Left lung (tissue), 10 donors: ENCODE measurements around the gene PSTPIP2. TPM values are rescaled to one million over a fixed set of nuclear protein-coding genes. Genes with fewer than 3 reads are reported as not detected.

Experiments used
- ATAC-seq: fragments of 200-7000 bp; cut with Tn5 transposase; one replicate; pipeline ENCODE4 v1.9.1; 2020; ENCODE audit warnings: moderate library complexity
- DNase-seq, 4 donors: peaks; one replicate each; pipeline ENCODE4 v3.0.0-alpha.2; 2013 to 2020
- H3K27ac ChIP-seq, 2 donors: fragments of 200-600 bp; sonication (generic) in 1 of 2; one replicate each; pipeline versions ENCODE4 v1.5.0 to v1.8.0; 2020 to 2021
- H3K27me3 ChIP-seq, 2 donors: fragments of 200-600 bp; sonication (generic) in 1 of 2; one replicate each; pipeline versions ENCODE4 v1.5.0 to v1.8.0; 2020 to 2021
- H3K36me3 ChIP-seq, 2 donors: fragments of 200-600 bp; sonication (generic) in 1 of 2; one replicate each; pipeline versions ENCODE4 v1.5.0 to v1.8.0; 2020 to 2021
- H3K4me1 ChIP-seq, 2 donors: fragments of 200-600 bp; one replicate each; pipeline ENCODE4 v1.8.0; 2021
- H3K4me3 ChIP-seq, 2 donors: fragments of 200-600 bp; sonication (generic) in 1 of 2; one replicate each; pipeline versions ENCODE4 v1.5.0 to v1.8.0; 2020 to 2021; ENCODE audit warnings: mild to moderate bottlenecking in 1 of 2
- H3K9me3 ChIP-seq, 2 donors: fragments of 200-600 bp; sonication (generic) in 1 of 2; one replicate each; pipeline versions ENCODE4 v1.5.0 to v1.8.0; 2020 to 2021
- intact Hi-C, 2 donors: fragments of 100-400 bp; cut with DNase I; formaldehyde crosslinking; loops; one replicate each; pipeline versions ENCODE4 v1.11.2 to v1.14.2; 2022
- polyA plus RNA-seq, 6 donors: library from polyadenylated mRNA; unstranded; fragments of 120-200 nt; gene quantifications; one replicate each; pipeline ENCODE4 v1.2.1, GENCODE V29; 2013; ENCODE audit not compliant: insufficient read length in 6 of 6
- total RNA-seq, 2 donors: library from RNA; stranded (reverse); fragmentation: NEBNext Ultra II Directional; extraction: Animal tissue kit (Norgen Biotek cat#: 25700); gene quantifications; one replicate each; pipeline ENCODE4 v1.2.1, GENCODE V29; 2021
- TF ChIP-seq, protein P1 (sequence below), 2 donors: fragments of 200-600 bp; sonication (generic) in 1 of 2; IDR thresholded peaks; one replicate each; pipeline versions ENCODE4 v1.5.0 to v1.8.0; 2021; ENCODE audit warnings: antibody characterized with exemption in 2 of 2
- donor health status: DM: no; HTN: yes; CAD: no.
- donor health status: DM: no; HTN: no; CAD: no.

PSTPIP2 gene
- total and polyA plus RNA-seq, 8 donors, result 5.2 to 21.8 (median 7.6) TPM

GRCh38 chr18:45991788-45992187 lies 80.3 kb downstream of the PSTPIP2 start:
- Histone ChIP-seq H3K9me3 (no peaks in the 10 kb centered on the region), H3K4me3 (no peak overlapping the region), H3K27ac (no peak overlapping the region), H3K36me3 (peaks cover 0 to 62% of the 10 kb centered on the region in 2 donors), H3K27me3 (no peaks in the 10 kb centered on the region), H3K4me1 (no peaks in the 10 kb centered on the region)
- no peak for ATAC-seq
- TF ChIP-seq, protein P1, sequence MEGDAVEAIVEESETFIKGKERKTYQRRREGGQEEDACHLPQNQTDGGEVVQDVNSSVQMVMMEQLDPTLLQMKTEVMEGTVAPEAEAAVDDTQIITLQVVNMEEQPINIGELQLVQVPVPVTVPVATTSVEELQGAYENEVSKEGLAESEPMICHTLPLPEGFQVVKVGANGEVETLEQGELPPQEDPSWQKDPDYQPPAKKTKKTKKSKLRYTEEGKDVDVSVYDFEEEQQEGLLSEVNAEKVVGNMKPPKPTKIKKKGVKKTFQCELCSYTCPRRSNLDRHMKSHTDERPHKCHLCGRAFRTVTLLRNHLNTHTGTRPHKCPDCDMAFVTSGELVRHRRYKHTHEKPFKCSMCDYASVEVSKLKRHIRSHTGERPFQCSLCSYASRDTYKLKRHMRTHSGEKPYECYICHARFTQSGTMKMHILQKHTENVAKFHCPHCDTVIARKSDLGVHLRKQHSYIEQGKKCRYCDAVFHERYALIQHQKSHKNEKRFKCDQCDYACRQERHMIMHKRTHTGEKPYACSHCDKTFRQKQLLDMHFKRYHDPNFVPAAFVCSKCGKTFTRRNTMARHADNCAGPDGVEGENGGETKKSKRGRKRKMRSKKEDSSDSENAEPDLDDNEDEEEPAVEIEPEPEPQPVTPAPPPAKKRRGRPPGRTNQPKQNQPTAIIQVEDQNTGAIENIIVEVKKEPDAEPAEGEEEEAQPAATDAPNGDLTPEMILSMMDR (IDR thresholded peaks at IDR 0.05), result no peak
- DNase-seq, result no peak
- intact Hi-C loops, result no loop called here

DNA sequence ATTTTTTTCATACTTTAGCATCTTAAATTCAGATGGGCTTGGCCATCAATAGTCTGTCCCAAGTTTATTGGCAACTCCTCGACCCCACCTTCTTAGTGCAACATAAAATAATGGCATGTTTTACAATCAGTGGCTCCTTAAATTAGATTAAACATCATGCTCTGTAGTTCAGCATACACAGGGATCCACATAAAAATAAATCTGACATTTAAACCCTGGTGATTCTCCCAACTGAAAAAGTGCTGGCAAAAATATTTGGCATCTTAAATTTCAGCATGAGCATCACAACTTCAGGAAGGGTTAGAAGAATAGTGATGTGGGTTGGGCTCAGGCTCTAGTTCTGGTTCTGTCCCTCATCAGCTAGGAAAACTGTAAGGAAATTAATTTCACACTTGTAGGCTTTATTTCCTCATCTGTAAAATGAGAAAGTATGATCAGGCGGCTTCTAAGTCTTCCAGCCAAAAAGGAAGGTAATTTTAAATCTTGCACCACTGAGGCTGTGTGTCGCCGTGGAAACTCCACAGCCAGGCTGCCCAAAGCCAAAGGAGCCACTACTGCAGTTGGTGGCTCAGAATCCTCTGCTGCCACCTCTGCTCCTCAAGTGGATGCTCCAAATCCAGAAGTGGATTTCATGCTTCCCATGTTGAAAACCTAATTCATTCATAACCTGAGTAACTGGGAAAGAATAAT lies 87.4 kb downstream of the PSTPIP2 start:
- no peak for DNase-seq
- TF ChIP-seq, protein P1 (IDR thresholded peaks at IDR 0.05), result no peak

DNA sequence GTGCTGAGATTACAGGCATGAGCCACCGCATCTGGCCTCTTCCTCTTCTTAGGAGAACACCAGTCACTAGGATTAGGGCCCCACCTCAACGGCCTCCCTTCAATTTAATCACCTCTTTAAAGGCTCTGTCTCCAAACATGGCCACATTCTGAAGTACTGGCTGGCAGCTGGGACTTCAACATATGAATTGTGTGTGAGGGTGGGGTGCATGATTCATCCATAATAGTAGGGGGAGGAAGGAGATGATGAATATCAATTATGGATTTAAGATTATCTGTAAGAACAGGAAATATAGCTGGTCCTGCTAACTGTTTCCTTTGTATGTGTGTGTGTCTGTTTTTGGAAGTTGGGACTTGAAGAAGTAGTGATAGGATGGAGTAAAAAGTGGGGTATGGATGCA lies 90.2 kb downstream of the PSTPIP2 start:
- Histone ChIP-seq H3K4me1 (peaks cover 0 to 35% of the 10 kb centered on the region in 2 donors), H3K36me3 (no peaks in the 10 kb centered on the region), H3K27ac (peak overlapping the region in 1 of 2 donors; percentile 71), H3K4me3 (no peak overlapping the region), H3K27me3 (no peaks in the 10 kb centered on the region), H3K9me3 (no peaks in the 10 kb centered on the region)
- ATAC-seq (no peak), DNase-seq (no peak)
- TF ChIP-seq, protein P1 (IDR thresholded peaks at IDR 0.05), result no peak
- intact Hi-C loops, result no loop called here

More for the DNA sequence above, 87.4 kb downstream of the PSTPIP2 start:
- H3K4me1 ChIP-seq, result peaks cover 0 to 35% of the 10 kb centered on the region in 2 donors
- H3K27ac ChIP-seq, result peak overlapping the region in 1 of 2 donors; percentile 71
- H3K4me3 ChIP-seq, result no peak overlapping the region
- H3K9me3 ChIP-seq, result no peaks in the 10 kb centered on the region
- intact Hi-C loops, result no loop called here
- H3K27me3 ChIP-seq, result no peaks in the 10 kb centered on the region
- no peak for ATAC-seq
- peaks cover 0 to 24% of the 10 kb centered on the region in 2 donors for H3K36me3 ChIP-seq

DNA sequence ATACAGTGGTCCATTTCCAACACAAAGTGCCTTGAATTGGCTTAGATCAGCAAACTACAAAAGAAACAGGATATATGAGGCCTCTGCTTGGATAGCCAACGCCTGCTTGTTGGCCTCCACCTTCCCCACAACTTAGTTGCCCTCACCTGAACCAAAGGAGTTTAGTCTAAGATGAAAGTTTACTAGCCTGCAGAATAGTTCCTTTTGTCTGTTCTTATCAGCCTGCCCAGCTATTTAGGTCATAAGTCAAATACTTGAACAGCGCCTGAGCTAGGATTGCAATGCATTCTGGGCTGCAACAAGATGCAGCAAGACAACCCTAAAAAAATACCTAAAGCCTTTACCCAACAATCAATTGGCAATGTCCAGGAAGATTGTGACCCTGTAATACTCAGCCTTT lies 91.8 kb downstream of the PSTPIP2 start:
- ATAC-seq (no peak), DNase-seq (no peak)
- TF ChIP-seq, protein P1 (IDR thresholded peaks at IDR 0.05), result no peak
- H3K36me3 ChIP-seq, result no peaks in the 10 kb centered on the region
- no peaks in the 10 kb centered on the region for H3K9me3 ChIP-seq
- H3K27me3 ChIP-seq, result no peaks in the 10 kb centered on the region
- H3K4me3 ChIP-seq, result no peak overlapping the region
- H3K4me1 ChIP-seq, result peaks cover 0 to 29% of the 10 kb centered on the region in 2 donors
- intact Hi-C loops, result no loop called here
- H3K27ac ChIP-seq, result no peak overlapping the region

- DNase-seq (no peak), ATAC-seq (peak; percentile 52)
- intact Hi-C loops, result no loop called here
These were observed 94.0 kb downstream of the PSTPIP2 start for GRCh38 chr18:45978084-45978483.

More at GRCh38 chr18:45978084-45978483, 94.0 kb downstream of the PSTPIP2 start:
- Histone ChIP-seq H3K27me3 (no peaks in the 10 kb centered on the region), H3K4me1 (peaks cover 0 to 27% of the 10 kb centered on the region in 2 donors), H3K9me3 (no peaks in the 10 kb centered on the region), H3K27ac (peak overlapping the region in 1 of 2 donors; percentile 34), H3K36me3 (no peaks in the 10 kb centered on the region), H3K4me3 (no peak overlapping the region)
- TF ChIP-seq, protein P1 (IDR thresholded peaks at IDR 0.05), result no peak
